C1 segment of cervical spinal cord (tissue), 14 donors: ENCODE data around the gene NAA16.
A peak's percentile ranks its signal among the peaks of the same experiment; 100 is the strongest.
"Not testable (repeated sequence)": the region's sequence is repeated elsewhere in the genome, so short reads cannot be mapped to it uniquely, and the experiment has no call there.

ENCODE experiments used
- DNase-seq, 14 donors: peaks; one replicate each; lab custom pipeline; 2025; lab: John Stamatoyannopoulos, UW

NAA16 gene

DNA sequence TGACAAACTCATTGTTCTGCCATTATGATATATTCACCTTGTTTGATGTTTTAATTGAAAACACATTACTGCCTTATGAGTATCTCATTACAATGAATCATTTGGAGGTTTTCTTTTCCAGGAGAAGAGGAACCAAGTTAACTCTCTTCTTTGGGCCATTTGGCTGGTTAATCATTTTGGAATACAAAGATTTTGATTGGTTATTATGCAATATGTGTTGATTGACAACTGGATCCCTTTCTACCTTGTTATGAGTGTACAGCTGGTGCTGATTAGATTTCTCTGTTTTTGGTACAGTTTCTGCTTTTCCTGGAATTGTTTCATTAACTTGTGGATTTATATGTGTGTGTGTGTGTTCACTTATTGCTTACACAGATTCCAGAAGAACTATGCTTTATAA lies 97.1 kb downstream of the NAA16 start:
- DNase-seq: no peak

DNA sequence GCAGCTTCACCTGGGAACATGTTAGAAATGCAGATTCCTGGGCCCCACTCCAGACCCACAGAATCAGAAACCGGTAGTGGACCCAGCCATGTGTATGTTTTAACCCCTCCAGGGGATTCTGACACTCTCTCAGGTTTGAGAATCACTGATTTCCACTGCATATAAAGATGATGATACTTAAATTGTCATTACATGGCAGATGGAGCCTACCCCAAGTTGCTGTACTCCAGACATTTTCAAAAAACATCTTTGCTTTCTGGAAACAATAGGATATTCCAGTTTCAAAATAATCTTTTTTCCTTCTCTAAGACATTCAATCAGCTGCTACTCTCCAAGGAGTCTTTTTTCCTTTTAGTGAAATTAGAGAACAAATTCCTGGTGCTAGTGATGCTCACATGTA lies 97.7 kb downstream of the NAA16 start:
- DNase-seq: no peak

DNA sequence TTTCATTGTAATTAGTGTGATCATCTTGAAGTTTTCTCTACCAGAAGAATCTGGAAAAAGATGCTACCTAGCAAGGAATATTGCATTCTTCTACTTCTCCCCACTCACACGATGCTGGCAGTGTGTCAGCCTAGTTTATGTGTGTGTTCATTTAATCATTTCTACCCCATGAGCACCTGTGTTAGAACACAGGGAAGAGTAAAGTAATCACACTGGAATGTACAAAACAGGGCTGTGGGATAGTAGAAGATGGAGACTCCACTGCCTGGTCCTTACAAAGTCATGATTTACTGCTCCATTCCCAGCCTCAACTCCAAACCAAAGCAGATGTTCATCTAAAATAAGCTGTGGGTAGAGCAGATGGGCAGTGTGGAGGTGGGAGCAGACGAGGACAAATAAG lies 98.5 kb downstream of the NAA16 start:
- no peak for DNase-seq

DNA sequence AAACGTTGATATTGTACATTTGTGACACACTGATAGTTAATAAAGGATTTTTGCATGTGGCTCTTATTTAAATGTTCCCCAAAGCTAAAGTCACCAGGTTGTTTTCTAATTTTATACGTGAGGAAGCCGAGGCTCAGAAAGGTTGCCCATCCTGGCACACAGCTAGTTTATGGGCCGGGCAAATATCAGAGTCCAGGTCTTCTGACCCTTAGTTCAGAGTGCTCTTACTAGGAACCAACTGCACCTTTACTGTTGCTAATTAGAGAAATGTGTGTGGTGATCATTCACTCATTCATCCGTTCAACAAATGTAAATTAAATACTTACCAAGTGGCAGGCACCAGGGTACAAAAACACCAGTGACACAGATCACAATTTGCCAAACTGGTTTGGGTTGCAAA lies 100.0 kb downstream of the NAA16 start:
- DNase-seq: no peak

DNA sequence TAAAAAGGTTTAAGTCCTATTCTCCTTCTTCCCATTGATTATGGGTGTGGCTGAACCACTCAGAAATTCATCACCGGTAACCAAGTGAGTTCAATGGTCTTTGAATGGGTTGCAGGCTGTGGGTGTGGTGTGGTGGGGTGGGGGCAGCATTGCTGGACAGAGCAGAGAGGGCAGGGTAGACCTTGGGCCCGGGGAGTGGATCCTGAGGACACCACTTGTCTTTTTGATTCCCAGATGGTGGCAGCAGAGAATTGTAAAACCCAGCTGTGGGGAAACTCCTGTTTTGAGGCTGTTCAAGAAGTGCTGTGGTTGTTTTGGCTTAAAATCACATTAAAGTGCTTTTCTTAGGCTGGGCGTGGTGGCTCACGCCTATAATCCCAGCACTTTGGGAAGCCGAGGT lies 100.5 kb downstream of the NAA16 start:
- DNase-seq: peak in 3 of 14 donors; percentile 1 to 14 (median 6)

DNA sequence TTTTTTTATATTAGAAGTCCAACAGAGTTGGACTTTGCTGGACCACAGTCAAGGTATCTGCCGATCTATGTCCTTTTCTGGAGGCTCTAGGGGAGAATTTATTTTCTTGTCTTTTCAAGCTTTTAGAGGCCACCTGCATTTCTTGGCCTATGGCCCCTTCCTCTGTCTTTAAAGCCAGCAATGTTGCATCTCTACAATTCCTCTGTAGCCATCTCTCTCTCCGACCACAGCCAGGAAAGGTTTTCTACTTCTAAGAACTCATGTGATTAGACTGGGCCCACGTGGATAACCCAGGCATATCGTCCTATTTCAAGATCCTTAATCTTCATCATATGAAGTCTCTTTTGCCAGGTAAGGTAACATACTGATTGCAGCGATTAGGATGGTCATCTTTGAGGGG lies 102.8 kb downstream of the NAA16 start:
- DNase-seq: no peak

DNA sequence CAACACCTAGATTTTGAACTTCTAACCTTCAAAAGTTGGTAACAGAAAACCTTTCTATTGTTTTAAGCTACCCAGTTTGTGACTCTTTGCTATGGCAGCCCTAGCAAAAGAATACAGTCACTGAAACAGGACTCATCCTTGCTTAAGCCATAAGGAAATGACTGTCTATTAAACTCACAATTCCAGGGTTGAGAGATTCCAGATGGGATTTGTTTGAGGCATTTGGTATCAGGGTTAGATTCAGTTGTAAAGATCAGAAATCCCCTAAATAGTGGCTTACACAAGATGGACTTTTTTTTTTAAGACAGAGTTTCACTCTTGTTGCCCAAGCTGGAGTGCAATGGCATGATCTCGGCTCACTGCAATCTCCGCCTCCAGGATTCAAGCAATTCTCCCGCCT lies 105.2 kb downstream of the NAA16 start:
- no peak for DNase-seq

DNA sequence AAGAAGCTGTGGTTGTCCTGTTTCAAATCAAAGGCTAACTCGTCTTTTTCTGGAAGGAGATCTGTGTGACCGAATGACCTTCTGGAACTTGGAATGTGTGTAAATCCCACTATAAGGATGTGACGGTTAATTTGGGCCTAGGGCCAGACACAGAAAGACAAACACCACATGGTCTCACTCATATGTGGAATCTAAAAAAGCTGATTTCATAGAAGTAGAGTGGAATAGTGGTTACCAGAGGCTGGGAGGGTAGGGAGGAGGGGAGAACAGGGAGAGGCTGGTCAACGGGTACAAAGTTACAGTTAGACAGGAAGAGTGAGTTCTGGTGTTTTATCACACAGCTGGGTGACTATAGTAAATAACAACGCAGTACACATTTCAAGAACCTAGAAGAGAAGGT lies 107.0 kb downstream of the NAA16 start:
- DNase-seq: no peak

DNA sequence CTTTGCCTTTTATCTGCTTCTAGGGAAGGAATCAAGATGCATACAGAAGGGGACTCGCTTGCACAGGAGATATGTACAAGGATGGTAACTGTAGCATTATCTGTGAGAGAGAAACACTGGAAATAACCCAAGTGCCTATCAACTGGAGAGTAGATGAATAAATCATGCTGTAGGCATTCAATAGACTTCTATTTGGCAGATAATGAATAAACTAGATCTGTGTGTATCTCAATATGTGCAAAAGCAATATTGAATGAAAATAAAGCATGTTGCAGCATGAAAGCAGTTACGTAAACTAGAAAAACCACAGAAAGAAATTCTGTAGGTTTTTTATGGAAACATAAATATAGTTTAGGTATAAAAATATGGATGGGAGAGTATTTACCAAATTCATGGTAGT lies 107.7 kb downstream of the NAA16 start:
- DNase-seq: no peak

DNA sequence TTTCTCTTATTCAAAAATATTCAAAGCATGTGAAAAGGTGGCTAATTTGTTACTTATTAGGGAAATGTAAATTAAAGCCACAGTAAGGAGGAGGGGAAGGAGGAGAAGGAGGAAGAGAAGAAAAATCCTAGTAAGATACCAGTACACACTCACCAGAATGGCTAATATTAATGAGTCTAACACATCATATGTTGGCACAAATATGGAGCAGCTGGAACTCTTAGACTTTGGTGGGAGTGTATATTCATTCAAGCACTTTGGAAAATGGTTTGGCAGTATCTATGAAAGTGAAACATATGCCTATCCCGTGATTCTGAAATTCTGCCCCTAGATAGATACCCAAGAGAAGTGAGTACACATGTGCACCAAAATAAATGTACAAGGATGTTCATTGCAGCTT lies 108.1 kb downstream of the NAA16 start:
- DNase-seq: no peak

DNA sequence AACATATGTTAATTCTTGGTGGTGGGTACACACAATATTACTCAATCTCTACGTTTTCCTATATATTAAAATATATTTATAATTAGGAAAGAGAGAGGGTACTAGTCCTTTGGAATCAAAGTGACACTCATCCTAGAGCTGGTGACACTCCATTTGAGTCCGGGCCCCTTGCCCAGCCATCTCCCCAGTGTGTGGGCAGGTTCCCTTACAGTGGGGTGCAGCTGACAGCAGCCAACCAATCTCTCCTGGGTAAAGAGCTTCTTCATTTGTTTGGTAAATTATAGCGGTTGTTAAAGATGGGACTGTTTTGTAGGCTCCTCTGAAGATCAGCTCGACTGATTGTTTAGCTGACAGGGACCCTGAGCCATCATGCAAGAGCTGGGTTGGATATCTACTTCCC lies 109.1 kb downstream of the NAA16 start:
- no peak for DNase-seq

DNA sequence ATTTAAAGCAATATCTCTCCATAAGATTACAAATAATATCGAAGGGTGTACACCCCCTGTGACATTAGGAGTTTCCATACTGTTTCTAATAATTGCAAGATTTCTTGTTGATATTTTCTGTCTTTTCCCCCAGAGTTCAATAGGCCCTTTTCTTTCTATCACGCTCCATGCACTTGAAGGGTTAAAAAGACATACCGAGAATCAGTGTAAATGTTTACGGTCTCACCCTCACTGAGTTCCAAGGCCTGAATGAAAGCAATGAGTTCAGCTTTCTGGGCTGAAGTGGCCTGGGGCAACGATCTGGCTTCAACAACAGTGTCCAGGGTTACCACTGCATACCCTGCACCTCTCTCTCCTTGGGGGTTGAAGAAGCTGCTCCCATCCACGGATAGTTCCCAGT lies 110.3 kb downstream of the NAA16 start:
- DNase-seq: not testable (repeated sequence)

DNA sequence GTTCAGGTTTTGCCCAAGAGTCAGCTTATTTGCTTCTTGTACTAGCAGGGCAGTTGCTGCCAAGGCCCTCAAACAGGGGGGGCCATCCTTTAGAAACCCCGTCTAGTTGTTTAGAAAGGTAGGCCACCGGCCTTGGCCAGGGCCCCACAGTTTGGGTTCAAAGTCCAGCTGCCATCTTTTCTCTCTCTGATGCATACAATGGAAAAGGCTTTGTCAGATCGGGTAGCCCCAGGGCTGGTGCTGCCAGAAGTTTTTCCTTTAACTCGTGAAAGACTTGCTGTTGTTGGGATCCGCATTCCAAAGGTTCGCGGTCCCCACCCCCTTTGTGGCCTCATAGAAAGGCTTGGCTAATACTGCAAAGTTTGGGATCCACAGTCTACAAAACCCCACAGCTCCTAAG lies 110.9 kb downstream of the NAA16 start:
- not testable (repeated sequence) for DNase-seq

DNA sequence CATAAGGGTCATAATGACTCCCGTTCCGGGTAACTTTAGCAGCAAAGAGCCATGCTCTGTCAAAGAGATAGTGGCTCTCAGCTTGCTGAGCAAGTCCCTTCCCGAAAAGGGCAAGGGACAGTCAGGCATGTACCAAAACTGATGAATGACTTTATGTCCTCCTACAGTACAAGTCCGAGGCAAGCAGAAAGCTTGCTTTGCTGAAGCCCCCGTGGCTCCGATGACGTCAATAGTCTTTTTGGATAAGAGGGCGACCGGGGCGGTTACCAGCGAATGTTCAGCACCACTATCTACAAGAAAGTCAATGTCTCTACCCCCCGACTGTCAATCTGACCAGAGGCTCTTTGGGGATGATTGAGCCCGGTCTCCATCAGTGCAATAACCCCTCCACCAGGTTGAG lies 112.2 kb downstream of the NAA16 start:
- DNase-seq: not testable (repeated sequence)

DNA sequence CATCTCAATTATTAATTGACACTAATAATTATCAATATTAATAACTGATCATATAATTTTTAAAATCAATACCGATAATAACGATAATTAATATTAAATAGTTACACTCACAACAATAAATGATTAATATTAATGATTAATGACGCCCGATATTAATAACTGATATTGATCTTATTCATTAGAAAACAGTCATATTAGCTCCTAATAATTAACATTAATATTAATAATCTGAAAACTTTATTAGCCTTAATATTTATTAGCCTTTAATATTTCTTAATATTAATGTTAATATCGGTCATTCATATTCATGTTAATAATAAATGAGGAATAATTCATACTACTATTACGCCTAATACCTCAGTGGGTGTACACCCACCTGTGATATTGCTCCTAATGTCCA lies 113.6 kb downstream of the NAA16 start:
- DNase-seq: not testable (repeated sequence)

DNA sequence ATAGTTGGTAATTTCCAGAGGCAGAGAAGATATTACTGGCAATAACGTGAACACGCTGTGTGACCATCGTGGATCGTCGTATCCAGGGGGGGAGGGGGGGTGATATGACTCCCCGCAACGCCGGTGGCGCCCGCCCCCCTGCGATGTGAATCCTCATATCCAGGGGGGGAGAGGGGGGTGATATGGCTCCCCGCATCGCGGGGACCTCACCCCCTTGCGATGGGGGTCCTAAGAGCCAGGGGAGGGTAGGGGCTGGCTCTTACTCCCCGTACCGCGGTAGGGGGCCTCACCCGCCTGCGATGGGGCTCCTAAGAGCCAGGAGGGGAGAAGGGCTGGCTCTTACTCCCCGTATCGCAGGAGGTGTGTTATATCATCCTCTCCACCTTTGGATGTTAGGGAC lies 115.0 kb downstream of the NAA16 start:
- no peak for DNase-seq
